Measurements from ENCODE around the gene SLC9A3.

The SLC9A3 gene

DNA sequence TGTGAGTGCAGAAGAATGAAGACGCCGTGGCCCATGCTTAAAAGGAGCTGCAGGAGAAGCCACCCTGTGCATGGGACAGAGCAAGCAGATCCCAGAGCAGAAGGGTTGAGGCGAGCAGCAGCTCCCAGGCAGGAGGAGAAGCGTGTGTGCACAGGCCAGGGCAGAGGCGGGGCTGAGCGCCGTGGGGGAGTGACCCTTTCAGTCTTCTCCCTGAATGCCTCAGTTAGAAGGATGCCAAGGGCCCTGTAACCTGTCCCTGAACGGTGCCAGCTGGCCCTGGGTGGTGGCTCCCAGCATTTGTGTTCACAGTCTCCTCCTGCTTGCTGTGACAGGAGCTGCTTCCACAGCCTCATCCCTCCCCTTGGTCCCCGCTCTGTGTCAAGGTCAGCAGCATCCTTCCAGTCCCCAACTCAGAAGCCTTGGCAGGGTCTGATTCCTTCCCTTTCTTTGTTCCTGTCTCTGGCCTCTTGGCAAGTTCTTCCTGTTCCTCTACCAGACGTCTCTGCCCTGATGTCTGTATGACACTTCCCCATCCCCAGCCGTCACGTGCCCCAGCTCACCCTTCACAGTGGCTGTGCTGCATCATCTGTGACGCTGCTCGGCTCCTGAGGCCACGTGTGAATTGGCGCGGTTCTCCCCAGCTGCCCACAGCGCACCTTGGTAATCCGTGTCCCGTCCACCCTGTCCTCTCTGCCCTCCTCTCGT, 76.0 kb downstream of the SLC9A3 start:
- Mint-ChIP-seq H3K9me3 (peaks cover 27% of the 10 kb centered on the region), H3K4me3 (no peak overlapping the region), H3K27ac (peak overlapping the region; percentile 43), H3K27me3 (no peaks in the 10 kb centered on the region), H3K4me1 (peaks cover 46% of the 10 kb centered on the region), H3K36me3 (peaks cover 79% of the 10 kb centered on the region)
- DNase-seq: peak; percentile 12
- CTCF ChIA-PET: interaction anchor here (0.8 kb wide), 1 partner anchor 17 kb away, joined by 3 read pairs; no protein-coding TSS in a partner anchor

DNA sequence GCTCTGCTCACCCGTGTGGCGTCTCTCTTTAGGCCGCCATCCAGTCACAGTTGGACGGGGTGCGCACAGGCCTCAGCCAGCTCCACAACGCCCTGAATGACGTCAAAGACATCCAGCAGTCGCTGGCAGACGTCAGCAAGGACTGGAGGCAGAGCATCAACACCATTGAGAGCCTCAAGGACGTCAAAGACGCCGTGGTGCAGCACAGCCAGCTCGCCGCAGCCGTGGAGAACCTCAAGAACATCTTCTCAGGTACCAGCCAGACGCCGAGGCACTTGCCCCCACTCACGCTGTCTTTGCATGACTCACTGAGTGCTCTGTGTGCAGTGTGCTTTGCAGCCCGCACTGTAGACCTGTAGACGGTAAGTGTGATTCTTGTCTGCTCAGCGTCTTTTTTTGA, 76.7 kb downstream of the SLC9A3 start:
- H3K9me3 Mint-ChIP-seq: peaks cover 21% of the 10 kb centered on the region
- H3K4me3 Mint-ChIP-seq: no peak overlapping the region
- H3K27ac Mint-ChIP-seq: no peak overlapping the region
- no peaks in the 10 kb centered on the region for H3K27me3 Mint-ChIP-seq
- H3K36me3 Mint-ChIP-seq: peaks cover 74% of the 10 kb centered on the region
- peak; percentile 14 for DNase-seq
- CTCF ChIA-PET: interaction anchor here (0.6 to 2.2 kb wide), 11 partner anchors 8 to 454 kb away, joined by 3 to 7 read pairs (median 3); no protein-coding TSS in a partner anchor
- H3K4me1 Mint-ChIP-seq: peaks cover 41% of the 10 kb centered on the region

- Mint-ChIP-seq H3K9me3 (peaks cover 14% of the 10 kb centered on the region), H3K4me3 (no peak overlapping the region), H3K36me3 (peaks cover 68% of the 10 kb centered on the region), H3K4me1 (peaks cover 41% of the 10 kb centered on the region), H3K27me3 (no peaks in the 10 kb centered on the region), H3K27ac (peak overlapping the region; percentile 44)
- CTCF ChIA-PET: interaction anchor here (0.5 to 2.2 kb wide), 25 partner anchors 8 to 454 kb away, joined by 3 to 7 read pairs (median 3); no protein-coding TSS in a partner anchor
- peak; percentile 20 for DNase-seq
Observed at GRCh38 chr5:446883-447263, 77.4 kb downstream of the SLC9A3 start.

DNA sequence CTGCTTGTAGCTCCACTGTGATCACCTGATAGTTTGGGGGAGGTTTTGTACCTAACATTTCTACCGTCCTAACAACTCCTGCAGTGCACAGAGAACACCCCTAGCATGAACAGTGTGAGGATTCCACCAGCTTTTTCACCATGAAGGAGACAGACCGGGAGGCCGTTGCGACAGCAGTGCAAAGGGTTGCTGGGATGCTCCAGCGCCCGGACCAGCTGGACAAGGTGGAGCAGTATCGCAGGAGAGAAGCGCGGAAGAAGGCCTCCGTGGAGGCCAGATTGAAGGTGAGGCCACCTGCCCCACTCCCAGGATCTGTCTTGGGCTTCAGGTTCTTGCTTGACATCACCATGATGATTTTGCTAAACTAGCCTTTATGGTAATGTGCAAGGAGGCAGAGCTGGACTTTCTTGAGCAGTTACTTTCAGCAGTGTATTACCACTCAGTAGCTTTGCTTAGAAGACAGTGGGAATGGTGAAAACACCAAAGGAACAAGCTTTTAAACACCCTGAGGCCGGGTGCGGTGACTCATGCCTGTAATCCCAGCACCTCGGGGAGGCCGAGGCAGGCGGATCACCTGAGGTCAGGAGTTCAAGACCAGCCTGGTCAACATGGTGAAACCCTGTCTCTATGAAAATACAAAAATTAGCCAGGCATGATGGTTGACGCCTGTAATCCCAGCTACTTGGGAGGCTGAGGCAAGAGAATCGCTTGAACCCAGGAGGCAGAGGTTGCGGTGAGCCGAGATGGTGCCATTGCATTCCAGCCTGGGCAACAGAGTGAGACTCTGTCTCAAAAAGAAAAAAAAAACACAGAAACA, 78.0 kb downstream of the SLC9A3 start:
- CTCF ChIA-PET: interaction anchor here (0.6 to 2.7 kb wide), 28 partner anchors 9 to 455 kb away, joined by 3 to 17 read pairs (median 3); no protein-coding TSS in a partner anchor
- Mint-ChIP-seq H3K9me3 (peaks cover 9% of the 10 kb centered on the region), H3K4me1 (peaks cover 43% of the 10 kb centered on the region), H3K4me3 (no peak overlapping the region), H3K36me3 (peaks cover 62% of the 10 kb centered on the region), H3K27me3 (no peaks in the 10 kb centered on the region), H3K27ac (no peak overlapping the region)
- peak; percentile 11 for DNase-seq

DNA sequence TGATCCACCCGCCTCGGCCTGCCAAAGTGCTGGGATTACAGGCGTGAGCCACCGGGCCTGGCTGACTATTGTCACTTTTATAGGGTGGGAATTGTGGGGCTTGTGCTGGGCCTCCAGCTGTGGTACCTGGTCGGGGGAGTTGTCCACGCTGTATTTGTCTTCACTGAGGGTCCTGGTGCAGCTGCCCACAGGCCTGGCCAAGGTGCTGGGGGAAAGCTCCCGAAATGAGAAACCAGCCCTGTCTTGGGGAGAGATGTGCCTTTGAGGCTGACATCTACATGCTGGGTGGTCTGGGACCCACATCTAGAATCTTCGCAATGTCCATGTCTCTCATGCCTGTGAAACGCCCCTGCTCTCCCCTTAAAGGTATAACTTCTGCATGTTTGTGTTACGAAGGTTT, 78.7 kb downstream of the SLC9A3 start:
- no peak overlapping the region for H3K4me3 Mint-ChIP-seq
- no peak overlapping the region for H3K27ac Mint-ChIP-seq
- peaks cover 55% of the 10 kb centered on the region for H3K36me3 Mint-ChIP-seq
- H3K9me3 Mint-ChIP-seq: peaks cover 4% of the 10 kb centered on the region
- DNase-seq: peak; percentile 18
- CTCF ChIA-PET: interaction anchor here (0.7 to 2.7 kb wide), 11 partner anchors 10 to 129 kb away, joined by 3 to 17 read pairs (median 4); no protein-coding TSS in a partner anchor
- H3K4me1 Mint-ChIP-seq: peaks cover 46% of the 10 kb centered on the region
- H3K27me3 Mint-ChIP-seq: no peaks in the 10 kb centered on the region

GRCh38 chr5:444226-444625, 80.0 kb downstream of the SLC9A3 start:
- H3K4me1 Mint-ChIP-seq: peaks cover 46% of the 10 kb centered on the region
- no peaks in the 10 kb centered on the region for H3K9me3 Mint-ChIP-seq
- H3K4me3 Mint-ChIP-seq: peak overlapping the region; percentile 98
- peaks cover 42% of the 10 kb centered on the region for H3K36me3 Mint-ChIP-seq
- CTCF ChIA-PET: interaction anchor here (0.7 to 2.7 kb wide), 4 partner anchors 9 to 127 kb away, joined by 3 to 17 read pairs (median 5); no protein-coding TSS in a partner anchor
- H3K27me3 Mint-ChIP-seq: no peaks in the 10 kb centered on the region
- peak overlapping the region; percentile 81 for H3K27ac Mint-ChIP-seq
- peak; percentile 11 for DNase-seq

DNA sequence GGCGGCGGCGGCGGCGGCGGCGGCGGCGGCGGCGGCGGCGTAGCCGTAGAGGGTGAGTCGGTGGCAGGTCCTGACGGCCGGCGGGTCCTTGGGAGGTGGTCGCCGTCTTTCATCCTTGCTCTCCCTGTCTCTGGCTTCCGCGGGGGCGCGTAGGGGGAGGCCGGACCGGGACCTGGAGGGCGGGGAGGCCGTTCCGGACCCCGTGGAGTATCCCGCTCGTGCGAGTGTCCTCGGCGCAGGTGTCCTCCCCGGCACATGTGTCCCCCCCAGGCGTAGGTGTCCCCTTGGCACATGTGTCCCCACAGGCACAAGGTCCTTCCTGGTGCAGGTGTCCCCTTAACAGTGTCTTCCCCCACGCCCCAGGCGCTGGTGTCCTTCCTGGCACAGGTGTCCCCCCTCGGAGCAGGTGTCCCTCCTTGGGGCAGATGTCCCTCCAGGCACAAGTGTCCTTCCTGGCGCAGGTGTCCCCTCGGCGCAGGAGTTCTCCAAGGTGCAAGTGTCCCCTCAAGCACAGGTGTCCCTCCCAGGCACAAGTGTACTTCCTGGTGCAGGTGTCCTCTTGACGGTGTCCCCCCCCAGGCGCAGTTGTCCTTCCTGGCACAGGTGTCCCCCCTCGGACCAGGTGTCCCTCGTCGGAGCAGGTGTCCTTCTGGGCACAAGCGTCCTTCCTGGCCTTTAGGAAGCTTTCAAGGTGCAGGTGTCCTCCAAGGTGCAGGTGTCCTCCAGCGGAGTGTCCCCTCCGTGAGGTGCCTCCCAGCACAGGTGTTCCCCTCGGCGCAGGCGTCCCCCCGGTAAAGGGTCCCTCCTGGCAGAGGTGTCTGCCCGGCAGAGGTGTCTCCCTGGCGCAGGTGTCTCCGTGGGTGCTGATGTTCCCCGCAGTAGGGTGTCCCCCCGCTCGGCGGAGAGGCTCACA, 80.8 kb downstream of the SLC9A3 start:
- Mint-ChIP-seq H3K4me1 (peaks cover 44% of the 10 kb centered on the region), H3K9me3 (no peaks in the 10 kb centered on the region), H3K36me3 (peaks cover 35% of the 10 kb centered on the region), H3K27ac (peak overlapping the region; percentile 75), H3K4me3 (peak overlapping the region; percentile 98), H3K27me3 (no peaks in the 10 kb centered on the region)
- peak; percentile 62 for DNase-seq
- CTCF ChIA-PET: interaction anchor here (0.7 to 2.7 kb wide), 2 partner anchors 10 to 13 kb away, joined by 3 to 17 read pairs; no protein-coding TSS in a partner anchor

- DNase-seq: peak; percentile 81
- Mint-ChIP-seq H3K4me3 (peak within 1 kb of the TSS; percentile 98), H3K9me3 (no peaks in the 10 kb centered on the region), H3K4me1 (peaks cover 44% of the 10 kb centered on the region), H3K27ac (peak within 1 kb of the TSS; percentile 93), H3K36me3 (peaks cover 27% of the 10 kb centered on the region), H3K27me3 (no peaks in the 10 kb centered on the region)
- CTCF ChIA-PET: no interaction called here
Observed at GRCh38 chr5:442335-443238, 81.7 kb downstream of the SLC9A3 start, which contains the start of gene EXOC3. TSS of gene EXOC3 (plus strand) at chr5:443176. CDS start at chr5:446206, 3,030 bp downstream.

DNA sequence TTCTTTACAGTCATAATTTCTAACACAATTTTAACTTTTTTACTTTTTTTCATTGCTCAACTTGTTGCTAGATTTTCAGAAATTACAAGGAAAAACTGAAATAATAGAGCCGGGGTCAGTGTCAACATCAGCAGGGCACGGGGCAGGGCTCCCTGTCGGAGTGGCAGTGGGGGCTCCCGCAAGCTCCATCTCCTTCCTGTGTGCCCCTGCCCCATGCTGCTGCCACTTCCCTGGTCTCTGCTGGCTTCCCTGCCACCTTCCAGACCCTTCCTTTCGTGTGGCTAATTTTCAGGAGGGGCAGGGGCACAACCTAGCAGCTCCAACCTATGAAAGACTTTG, 82.3 kb downstream of the SLC9A3 start:
- CTCF ChIA-PET: no interaction called here
- no peaks in the 10 kb centered on the region for H3K27me3 Mint-ChIP-seq
- H3K9me3 Mint-ChIP-seq: no peaks in the 10 kb centered on the region
- H3K4me1 Mint-ChIP-seq: peaks cover 44% of the 10 kb centered on the region
- peak overlapping the region; percentile 93 for H3K27ac Mint-ChIP-seq
- no peak for DNase-seq
- peaks cover 25% of the 10 kb centered on the region for H3K36me3 Mint-ChIP-seq
- peak overlapping the region; percentile 98 for H3K4me3 Mint-ChIP-seq

GRCh38 chr5:440401-441201, 83.6 kb downstream of the SLC9A3 start:
- no peaks in the 10 kb centered on the region for H3K9me3 Mint-ChIP-seq
- peaks cover 17% of the 10 kb centered on the region for H3K36me3 Mint-ChIP-seq
- CTCF ChIA-PET: no interaction called here
- no peak overlapping the region for H3K4me3 Mint-ChIP-seq
- H3K4me1 Mint-ChIP-seq: peaks cover 35% of the 10 kb centered on the region
- peak; percentile 17 for DNase-seq
- no peak overlapping the region for H3K27ac Mint-ChIP-seq
- H3K27me3 Mint-ChIP-seq: no peaks in the 10 kb centered on the region

DNA sequence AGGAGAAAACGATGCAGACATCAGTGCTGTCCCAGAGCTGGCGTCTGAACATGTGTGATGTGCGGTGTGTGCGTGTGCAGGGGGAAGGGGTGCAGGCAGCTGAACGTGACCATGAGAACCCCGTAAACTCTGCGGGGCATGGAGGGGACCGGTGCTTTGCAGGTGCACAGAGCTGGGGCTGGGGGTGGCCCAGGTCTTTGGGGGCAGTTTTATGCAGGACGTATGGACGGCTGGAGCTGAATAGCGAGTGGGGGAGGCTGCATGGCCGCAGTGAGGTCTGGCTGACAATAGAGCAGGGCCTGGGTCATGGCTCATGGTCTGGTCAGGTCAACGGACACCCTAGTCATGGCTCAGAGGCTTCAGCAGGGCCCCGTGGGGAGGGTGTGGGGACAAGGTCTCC, 84.6 kb downstream of the SLC9A3 start:
- Mint-ChIP-seq H3K27me3 (no peaks in the 10 kb centered on the region), H3K9me3 (no peaks in the 10 kb centered on the region), H3K36me3 (peaks cover 12% of the 10 kb centered on the region), H3K27ac (no peak overlapping the region), H3K4me3 (no peak overlapping the region), H3K4me1 (peaks cover 30% of the 10 kb centered on the region)
- CTCF ChIA-PET: no interaction called here
- no peak for DNase-seq

DNA sequence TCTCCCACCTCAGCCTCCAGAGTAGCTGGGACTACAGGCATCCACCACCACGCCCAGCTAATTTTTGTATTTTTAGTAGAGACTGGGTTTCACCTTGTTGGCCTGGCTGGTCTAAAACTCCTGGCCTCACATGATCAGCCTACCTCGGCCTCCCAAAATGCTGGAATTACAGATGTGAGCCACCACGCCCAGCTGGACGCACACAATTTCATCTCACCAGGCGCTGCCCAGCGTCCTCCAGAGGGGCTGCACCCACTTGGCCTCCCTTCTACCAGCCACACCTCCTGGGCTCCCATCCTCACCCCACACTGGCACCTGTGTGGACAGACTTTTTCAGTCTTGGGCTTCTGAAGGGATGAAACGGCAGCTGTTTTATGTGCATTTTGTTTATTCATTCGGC, 85.1 kb downstream of the SLC9A3 start:
- peaks cover 25% of the 10 kb centered on the region for H3K4me1 Mint-ChIP-seq
- CTCF ChIA-PET: no interaction called here
- no peak for DNase-seq
- H3K9me3 Mint-ChIP-seq: no peaks in the 10 kb centered on the region
- H3K4me3 Mint-ChIP-seq: no peak overlapping the region
- H3K36me3 Mint-ChIP-seq: peaks cover 8% of the 10 kb centered on the region
- no peaks in the 10 kb centered on the region for H3K27me3 Mint-ChIP-seq
- no peak overlapping the region for H3K27ac Mint-ChIP-seq
